ENCODE data around the gene PGM5.

GRCh38 chr9:68489646-68490045, 133.2 kb downstream of the PGM5 start:
- TF ChIP-seq POLR2AphosphoS5 (IDR thresholded peaks at IDR 0.05; ENCODE audit: low read depth, low read length): no peak
- TF ChIP-seq, protein P1, sequence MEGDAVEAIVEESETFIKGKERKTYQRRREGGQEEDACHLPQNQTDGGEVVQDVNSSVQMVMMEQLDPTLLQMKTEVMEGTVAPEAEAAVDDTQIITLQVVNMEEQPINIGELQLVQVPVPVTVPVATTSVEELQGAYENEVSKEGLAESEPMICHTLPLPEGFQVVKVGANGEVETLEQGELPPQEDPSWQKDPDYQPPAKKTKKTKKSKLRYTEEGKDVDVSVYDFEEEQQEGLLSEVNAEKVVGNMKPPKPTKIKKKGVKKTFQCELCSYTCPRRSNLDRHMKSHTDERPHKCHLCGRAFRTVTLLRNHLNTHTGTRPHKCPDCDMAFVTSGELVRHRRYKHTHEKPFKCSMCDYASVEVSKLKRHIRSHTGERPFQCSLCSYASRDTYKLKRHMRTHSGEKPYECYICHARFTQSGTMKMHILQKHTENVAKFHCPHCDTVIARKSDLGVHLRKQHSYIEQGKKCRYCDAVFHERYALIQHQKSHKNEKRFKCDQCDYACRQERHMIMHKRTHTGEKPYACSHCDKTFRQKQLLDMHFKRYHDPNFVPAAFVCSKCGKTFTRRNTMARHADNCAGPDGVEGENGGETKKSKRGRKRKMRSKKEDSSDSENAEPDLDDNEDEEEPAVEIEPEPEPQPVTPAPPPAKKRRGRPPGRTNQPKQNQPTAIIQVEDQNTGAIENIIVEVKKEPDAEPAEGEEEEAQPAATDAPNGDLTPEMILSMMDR (IDR thresholded peaks at IDR 0.05; ENCODE audit: control extremely low read depth in 1 of 3, insufficient read depth in 1 of 3, low read depth in 1 of 3, low read length in 3 of 3): no peak
- no peak for TF ChIP-seq POLR2A (IDR thresholded peaks at IDR 0.05; ENCODE audit: control extremely low read depth in 1 of 2, low read depth in 2 of 2, low read length in 2 of 2)
- no peak for TF ChIP-seq EZH2 (IDR thresholded peaks at IDR 0.05; ENCODE audit: low read depth, low read length, severe bottlenecking)
- no peak for TF ChIP-seq HDAC2 (IDR thresholded peaks at IDR 0.05; ENCODE audit: borderline replicate concordance in 1 of 2, low read depth in 2 of 2, low read length in 2 of 2)
- no peak for TF ChIP-seq BRCA1 (IDR thresholded peaks at IDR 0.05; ENCODE audit: low read depth, low read length)
- TF ChIP-seq CHD1 (IDR thresholded peaks at IDR 0.05; ENCODE audit: low read depth, low read length): no peak
- no peak for TF ChIP-seq PHF8 (conservative IDR thresholded peaks at IDR 0.05; ENCODE audit: low read depth, low read length)
- TF ChIP-seq BACH1 (IDR thresholded peaks at IDR 0.05; ENCODE audit: low read length): no peak
- no peak for TF ChIP-seq CEBPB (IDR thresholded peaks at IDR 0.05; ENCODE audit: low read depth, low read length)
